GM23248 (cell line): ENCODE results near the gene GALNS.

ENCODE experiments used
- EZH2 ChIP-seq: fragments of 200-600 bp; sonication (generic); IDR thresholded peaks from 2 replicates; pipeline ENCODE4 v1.6.1; 2018; ENCODE audit warnings: antibody characterized with exemption, mild to moderate bottlenecking; ENCODE audit not compliant: insufficient read depth, poor library complexity, severe bottlenecking
- EZH2phosphoT487 ChIP-seq: fragments of 200-600 bp; sonication (generic); IDR thresholded peaks from 2 replicates; pipeline ENCODE4 v1.6.1; 2018; ENCODE audit warnings: antibody characterized with exemption, moderate library complexity, mild to moderate bottlenecking, low read depth; ENCODE audit not compliant: insufficient read depth

- TF ChIP-seq EZH2 (no peak), EZH2phosphoT487 (no peak)
These were observed 40.7 kb downstream of the GALNS start for GRCh38 chr16:88815901-88816589.
